ENCODE results near the gene EID1.
"Not testable (repeated sequence)": the region's sequence is repeated elsewhere in the genome, so short reads cannot be mapped to it uniquely, and the experiment has no call there.

The EID1 gene, protein sequence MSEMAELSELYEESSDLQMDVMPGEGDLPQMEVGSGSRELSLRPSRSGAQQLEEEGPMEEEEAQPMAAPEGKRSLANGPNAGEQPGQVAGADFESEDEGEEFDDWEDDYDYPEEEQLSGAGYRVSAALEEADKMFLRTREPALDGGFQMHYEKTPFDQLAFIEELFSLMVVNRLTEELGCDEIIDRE

DNA sequence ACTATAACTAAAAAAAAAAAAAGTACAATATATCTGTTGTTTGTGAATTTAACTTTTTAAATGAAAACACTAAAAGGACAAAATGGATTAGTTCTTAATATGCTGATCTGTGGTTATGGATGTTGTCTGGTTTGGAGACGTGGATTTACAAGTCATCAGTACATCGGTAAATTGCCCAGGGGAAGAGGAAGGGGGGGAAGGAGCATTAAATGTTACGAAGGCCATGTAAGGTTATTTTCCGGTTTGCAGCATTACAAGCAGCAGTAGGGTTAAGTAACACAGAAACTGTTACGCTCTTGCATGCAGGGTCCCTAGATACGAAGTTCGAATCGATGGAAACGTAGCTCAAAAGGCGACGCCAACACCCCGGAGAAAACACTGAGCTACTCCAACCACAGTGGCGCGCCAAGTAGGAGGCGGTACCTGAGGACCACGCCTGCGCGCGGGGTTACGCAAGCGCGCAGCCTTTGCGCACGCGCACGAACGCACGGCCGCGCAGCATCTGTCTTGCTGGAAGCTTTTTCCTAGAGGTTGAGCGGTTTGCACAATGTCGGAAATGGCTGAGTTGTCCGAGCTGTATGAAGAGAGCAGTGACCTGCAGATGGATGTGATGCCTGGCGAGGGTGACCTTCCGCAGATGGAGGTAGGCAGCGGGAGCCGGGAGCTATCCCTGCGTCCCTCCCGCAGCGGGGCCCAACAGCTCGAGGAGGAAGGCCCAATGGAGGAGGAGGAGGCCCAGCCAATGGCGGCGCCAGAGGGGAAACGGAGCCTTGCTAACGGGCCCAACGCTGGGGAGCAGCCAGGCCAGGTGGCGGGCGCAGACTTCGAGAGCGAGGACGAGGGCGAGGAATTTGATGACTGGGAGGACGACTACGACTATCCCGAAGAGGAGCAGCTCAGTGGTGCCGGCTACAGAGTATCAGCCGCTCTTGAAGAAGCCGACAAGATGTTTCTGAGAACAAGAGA lies at the start of gene EID1:
Gene EID1, plus strand, starts transcription at position 505 of the 966 bp plus-strand sequence. Its CDS starts 43 bp downstream, at position 548.
- DNase-seq (ENCODE audit: low read depth in 2 of 2): peak; percentile 87 to 89

DNA sequence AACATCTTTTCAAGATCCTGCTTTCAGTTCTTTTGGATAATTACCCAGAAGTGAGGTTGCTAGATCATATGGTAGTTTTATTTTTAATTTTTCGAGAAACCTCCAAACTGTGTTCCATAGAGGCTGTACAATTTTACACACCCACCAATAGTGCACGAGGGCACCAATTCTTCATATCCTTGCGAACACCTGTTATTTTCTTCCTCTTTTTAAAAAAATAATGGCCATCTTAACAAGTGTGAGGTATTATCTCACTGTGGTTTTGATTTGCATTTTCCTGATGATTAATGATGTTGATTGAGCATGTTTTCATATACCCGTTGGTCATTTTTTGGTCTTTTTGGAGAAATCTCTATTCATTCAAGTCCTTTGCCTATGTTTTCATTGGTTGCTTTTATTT lies 49.5 kb upstream of the EID1 start:
- DNase-seq (ENCODE audit: low read depth in 2 of 2): no peak

DNA sequence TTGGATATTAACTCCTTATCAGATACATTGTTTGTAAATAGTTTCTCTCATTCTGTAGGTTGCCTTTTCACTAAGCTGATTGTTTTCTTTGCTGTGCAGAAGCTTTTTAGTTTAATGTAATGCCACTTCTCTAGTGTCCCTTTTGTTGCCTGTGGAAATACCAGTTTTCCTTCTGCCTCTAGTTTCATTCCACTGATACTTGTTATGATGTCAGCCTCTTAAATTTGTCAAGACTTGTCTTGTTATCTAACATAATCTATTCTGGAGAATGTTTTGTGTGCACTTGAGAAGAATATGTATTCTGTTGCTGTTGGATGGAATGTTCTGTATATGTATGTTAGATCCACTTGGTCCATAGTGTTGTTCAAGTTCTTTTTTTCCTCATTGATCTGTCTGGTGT lies 49.0 kb upstream of the EID1 start:
- no peak for DNase-seq (ENCODE audit: low read depth in 2 of 2)

DNA sequence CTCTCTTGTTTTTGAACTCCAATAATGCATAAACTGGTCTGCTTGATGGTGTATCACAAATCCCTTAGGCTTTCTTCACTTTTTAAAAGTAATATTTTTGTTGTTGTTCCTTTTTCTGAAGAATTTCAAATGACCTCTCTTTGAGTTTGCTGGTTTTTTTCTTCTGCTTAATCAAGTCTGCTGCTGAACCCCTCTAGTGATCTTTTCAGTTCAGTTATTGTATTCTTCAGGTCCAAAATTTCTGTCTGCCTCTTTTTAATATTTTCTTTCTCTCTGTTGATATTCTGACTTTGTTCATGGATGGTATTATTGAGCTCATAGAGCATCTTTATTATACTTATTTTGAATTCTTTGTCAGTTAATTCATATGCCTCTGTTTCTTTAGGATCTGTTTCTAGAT lies 45.3 kb upstream of the EID1 start:
- DNase-seq (ENCODE audit: low read depth in 2 of 2): no peak

DNA sequence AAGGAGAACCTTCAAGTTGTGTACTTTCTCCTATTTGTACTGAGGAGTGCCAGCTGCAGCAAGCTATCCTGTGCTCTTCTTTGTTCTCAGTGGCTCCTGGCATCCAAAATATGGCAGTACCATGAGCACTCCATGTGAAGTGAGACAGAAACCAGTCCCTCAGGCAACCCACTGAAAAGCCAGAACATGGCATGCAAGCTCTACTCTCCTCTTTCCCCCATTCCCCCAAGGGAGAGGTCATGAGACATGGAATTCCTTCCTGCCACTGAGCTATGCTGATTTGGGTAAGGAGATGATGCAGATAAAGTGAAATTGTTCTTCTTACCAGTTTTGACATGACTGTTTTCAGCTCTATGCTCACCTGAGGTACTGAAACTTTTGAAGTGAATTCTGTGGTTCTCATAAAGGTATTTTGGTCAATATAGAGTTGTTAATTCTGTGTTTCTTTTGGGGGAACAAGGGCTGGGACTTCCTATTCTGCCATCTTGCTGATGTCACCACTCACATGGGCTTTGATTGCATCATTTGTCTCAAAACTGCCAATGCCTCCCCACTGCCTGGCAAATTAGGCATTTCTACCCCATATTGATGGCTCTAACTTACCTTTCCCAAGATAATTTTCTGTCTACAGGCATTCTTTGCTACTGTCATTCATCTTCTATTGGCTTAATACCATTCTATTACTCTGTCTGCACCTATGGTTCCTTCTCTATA lies 44.3 kb upstream of the EID1 start:
- no peak for DNase-seq (ENCODE audit: low read depth in 2 of 2)

DNA sequence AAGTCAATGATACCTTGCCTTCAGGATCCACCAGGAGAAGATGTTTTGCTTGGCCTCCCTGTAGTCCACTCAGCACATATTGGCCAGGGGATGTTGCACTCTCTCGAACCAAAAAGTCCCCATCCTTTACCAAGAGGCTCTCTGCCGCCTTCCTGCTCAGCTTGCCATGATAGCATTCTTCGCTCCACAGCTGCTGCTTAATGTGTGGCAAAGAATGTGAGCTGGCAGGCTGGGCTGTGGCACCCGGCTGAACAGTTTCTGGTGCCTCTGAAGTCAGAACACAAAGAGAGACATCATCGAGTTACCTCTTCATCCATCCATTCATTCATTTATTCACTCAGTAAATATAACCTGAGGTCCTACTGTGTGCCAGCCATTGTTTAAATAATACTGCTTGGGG lies 43.2 kb upstream of the EID1 start:
- DNase-seq (ENCODE audit: low read depth in 2 of 2): no peak

DNA sequence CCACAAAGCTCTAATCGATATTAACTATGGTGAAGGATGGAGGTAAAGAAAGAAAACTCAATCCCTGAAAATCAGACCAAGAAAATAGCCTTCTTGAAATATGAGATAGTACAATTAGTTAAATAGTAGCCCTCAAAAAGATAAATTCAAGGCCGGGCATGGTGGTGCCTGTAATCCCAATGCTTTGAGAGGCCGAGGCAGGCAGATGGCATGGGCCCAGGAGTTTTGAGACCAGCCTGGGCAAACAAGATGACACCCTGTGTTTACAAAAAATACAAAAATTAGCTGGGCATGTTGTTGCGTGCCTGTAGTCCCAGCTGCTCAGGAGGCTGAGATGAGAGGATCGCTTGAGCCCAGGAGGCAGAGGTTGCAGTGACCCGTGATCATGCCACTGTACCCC lies 35.4 kb upstream of the EID1 start:
- no peak for DNase-seq (ENCODE audit: low read depth in 2 of 2)

DNA sequence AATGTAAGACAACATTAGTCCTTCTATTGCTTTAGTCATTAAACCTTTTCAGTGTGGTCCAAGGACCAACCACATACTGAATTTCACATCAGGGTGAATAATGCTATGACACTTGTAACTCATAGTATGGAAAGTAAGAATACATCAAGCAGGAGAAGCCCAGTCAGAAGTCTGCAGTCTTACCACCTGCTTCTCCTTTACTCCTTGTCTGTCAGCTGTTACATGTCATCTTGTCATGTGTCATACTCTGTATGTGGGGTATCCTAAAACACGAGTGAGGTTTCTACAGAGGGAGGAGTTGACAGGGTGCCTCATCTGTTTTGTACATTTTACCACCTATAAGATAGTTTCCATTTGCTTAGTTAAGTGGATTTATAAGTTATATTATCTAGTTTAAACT lies 32.8 kb upstream of the EID1 start:
- no peak for DNase-seq (ENCODE audit: low read depth in 2 of 2)

DNA sequence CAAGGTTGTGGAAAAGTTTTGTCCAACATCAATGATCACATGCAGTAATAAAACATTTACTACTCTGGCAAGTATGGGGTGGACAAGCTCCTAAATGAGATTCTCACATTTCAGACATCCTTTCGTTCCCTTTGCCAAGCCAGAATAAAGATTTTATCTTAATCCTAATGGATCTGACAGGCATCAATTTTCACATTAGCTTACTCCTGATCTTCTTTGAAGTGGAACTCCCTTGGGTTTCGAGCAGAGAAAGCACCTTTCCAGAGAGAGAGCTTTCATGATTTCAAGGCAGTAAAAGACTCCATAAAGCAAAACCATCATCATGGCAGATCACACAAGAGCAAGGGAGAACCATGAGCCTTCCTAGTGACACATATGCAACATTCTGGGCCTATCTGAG lies 27.3 kb upstream of the EID1 start:
- DNase-seq (ENCODE audit: low read depth in 2 of 2): no peak

DNA sequence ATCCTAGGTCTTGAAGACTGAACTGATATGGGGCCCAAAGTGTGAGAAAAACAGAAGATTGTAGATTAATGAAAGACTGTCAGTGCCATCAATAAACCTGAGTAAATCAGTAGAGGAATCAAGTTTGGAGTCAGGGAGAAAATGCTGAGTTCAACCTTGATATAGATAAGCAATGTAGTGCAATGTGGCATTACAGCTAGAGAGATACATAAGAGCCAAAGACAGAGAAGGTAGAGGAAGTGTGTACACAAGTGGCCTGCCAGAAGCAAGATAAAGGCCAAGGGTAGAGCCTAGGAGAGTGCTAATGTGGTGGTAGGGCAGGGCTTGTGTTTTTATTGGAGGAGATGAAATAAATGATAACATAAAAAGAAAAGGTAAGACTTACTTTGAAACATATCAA lies 26.0 kb upstream of the EID1 start:
- no peak for DNase-seq (ENCODE audit: low read depth in 2 of 2)

DNA sequence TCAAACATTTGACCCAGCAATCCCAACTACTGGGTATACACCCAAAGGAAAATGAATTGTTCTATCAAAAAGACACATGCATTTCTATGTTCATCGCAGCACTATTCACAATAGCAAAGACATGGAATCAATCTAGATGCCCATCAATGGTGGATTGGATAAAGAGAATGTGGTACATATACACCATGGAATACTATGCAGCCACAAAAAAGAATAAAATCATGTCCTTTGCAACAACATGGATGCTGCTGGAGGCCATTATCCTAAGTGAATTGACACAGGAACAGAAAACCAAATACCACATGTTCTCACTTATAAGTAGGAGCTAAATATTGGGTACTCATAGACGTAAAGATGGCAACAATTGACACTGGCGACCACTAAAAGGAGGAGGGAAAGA lies 23.5 kb upstream of the EID1 start:
- not testable (repeated sequence) for DNase-seq (ENCODE audit: low read depth in 2 of 2)

DNA sequence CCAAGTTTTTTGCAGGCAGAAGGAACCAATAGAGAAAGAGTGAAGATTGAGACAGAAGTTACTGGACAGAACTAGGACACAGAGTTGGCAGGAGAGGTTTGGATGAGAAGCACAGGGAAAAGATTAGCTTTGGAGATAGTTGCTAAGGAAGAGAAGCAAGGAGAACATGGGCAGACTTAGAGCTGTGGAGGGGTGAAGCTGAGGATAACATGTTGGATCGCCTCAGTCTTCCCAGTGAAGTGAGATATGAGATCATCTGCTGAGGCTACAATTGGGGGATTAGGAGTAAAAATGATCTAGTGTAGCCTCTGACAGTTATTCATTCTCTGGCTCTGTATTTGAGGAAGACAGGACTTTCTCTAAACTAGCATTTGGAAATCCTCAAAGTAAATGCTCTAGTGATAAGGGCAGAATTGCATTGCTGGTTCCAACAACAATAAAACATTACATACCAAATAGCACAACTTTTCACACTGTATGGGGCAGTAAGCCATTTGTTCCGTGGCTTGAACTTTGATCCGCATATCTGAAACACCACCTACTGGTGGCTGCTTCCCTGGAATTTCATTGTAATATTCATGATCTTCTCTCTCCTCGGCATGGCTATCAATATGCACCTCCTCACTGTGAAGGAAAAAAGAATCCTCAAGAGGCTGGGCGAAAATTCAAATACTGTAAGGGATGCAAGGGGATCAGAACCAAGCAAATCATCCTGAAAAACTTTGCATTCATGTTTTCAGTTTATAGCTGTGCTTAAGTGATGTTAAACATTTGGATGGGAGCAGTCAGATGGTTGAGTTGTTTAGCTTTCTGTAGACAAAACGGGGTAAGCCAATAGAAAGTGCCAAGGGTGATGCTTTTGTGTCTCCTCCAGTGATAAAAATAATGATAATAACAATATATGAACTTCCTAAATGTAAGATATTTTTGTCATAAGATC lies 22.2 kb upstream of the EID1 start:
- DNase-seq (ENCODE audit: low read depth in 2 of 2): no peak

DNA sequence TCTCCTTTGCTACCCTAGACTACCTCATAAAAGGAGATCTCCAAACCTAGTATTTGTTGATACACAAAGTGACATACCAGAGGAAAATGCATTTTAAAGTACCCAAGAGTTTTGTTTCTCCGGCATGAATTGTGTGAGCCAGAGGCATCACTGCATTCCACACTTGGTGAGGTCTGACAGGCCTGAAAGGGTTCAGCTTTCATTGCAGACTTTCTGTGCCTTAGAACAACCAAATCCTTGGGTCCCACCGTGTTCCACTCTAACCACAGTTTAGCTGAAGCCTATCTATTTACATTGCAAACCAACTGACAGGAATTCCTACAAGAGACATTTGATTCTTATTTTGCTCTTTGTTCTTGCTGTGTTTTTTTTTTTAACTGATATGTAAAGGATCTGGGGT lies 21.0 kb upstream of the EID1 start:
- DNase-seq (ENCODE audit: low read depth in 2 of 2): no peak

DNA sequence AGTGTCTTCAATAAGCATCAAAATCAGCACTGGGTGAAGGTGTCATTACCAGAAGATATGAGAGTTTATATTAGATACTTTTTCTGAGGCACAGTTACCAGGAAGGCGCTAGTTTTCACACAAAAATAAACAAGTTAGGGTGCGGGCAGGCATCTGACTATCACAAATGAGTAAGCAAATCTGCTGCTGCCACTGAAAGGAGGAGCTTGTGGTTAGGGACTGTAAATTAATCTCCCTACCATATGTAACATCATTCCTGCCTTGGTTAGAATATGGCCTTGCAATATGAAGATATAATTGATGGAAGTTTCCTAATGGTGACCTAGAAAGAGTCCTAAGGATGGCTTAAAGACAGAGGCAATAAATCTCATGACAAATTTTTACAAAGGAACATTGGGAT lies 19.5 kb upstream of the EID1 start:
- DNase-seq (ENCODE audit: low read depth in 2 of 2): no peak

DNA sequence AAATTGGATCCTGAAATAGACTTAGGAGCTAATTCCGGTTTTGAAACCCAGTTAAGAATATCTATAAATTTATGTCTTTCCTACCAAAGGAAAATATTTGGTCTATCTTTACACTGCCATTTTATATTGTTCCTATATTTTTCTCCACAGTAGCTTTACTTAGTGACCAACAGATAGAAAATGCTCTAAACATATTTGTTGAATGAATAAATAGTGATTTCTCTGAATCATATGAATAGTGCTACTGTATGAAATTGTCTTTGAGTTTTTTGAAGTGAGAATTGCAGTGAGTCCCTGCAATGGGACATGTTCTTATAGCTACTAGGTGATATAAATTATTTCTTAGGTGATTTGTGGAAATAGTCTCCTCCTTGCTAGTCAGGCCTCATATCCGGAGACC lies 18.5 kb upstream of the EID1 start:
- DNase-seq (ENCODE audit: low read depth in 2 of 2): no peak

DNA sequence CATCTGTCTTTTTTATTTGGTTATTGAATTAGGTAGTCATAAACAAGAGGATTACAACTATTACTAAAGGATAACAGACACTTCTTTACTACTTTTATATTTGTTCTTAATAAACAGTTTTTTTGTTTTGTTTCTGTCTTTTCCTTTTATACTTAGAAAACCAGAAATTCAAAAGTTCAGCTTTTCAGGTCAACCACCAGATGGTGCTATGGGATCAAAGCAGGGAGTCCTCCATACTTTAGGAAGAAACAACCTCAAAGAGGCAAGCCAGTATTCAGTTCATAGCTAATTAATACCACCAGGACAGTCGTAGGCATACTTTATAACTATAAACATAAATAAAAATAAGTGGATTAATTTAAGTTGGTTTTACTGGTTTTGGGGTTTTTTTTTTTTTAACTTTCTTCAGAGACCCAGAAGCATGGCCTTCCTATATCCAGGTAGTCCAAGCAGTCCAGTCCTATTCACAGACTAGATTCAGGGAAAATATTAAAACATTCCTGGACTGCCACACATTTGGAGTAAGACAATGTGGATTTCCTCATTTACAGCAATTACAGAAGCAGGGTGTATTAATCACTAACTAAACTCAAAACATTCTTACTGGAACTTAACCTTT lies 16.0 kb upstream of the EID1 start:
- no peak for DNase-seq (ENCODE audit: low read depth in 2 of 2)

DNA sequence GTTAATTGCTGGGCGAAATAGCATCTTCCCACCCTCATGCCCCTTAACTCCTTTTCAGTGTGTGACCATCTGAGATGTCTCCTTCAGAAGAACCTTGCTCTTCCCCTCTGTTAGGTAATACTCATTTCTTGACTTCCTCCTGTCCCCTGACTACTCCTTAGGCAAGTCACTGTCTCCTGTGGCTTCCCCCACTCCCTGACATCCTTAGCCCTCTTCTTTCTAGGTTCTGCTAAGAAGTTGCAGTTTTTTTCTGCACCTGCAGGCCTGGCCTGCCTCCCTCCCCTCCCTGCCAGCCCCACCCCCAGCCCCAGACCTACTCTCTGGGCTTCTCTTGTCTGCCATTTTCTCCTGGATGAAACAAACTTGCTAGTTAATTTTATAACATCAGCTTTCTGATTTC lies 15.2 kb upstream of the EID1 start:
- DNase-seq (ENCODE audit: low read depth in 2 of 2): no peak

DNA sequence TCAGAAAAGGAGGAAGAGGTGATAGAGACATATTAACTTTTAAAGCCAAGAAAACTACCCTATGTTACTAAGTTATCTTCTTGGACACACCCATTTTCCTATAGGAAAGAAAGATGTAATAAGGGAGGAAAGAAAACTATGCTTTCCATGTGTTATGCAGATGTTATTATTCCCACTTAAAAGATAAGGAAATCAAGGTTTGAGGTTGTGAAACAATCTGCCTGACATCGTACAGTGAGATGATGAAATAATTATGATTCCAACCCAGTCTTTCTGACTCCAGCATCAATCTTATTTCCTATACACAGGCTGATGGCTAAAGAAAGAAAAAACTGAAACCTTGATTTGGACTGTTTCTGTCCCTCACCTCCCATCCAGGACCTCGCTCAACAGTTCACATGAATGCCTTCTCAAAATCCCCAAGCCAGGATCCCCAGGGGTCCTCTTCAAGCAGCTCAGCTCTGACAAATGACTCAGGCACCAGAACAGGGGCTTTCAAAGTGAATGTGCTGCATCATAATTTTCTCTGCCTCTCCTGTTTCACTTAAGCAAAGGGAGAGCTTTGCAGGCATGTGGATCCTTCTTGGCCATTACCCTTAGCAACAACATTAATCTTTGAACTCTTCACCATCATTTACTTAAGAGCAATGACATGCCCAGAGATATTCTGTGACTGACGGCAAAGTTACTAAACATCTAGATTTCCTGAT lies 12.4 kb upstream of the EID1 start:
- DNase-seq (ENCODE audit: low read depth in 2 of 2): no peak

DNA sequence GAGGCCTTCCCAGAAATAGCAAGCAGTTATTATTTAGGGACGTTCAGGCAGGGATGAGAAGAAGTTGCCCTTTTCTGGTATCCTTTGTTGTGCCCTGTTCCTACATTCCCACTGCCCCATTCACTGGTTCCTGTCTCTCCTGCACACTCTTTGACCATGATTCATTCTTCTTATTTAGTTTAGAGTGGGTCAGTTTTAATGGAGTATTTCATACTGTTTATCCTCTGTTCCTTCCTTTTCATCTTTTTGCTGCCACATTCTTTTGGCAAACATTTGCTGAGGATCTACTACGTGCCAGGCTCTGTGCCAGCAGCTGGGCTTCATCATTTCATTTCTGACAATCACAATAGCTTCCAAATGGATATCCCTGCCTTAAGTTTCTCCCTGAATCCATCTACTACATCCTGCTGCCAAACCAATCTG lies 11.8 kb upstream of the EID1 start:
- DNase-seq (ENCODE audit: low read depth in 2 of 2): no peak

DNA sequence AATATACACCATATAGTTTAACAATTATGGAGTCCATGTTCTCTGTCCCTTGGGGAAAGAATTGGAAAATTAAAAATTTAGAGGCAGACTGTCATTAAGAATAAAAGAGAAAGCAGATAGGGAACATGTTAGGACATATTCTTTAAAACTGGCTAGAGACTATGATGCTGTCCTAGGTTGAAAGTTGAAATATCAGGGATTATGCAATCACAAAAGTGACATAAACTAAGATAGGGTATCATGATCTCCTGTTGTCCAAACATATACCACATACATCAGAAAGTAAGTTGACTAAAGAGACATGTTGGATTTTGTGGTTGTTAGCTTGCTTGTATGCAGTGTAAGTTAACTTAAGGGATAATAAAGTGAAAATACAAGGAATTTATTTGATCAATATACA lies 9.9 kb upstream of the EID1 start:
- DNase-seq (ENCODE audit: low read depth in 2 of 2): no peak

All from stimulated activated CD4-positive, alpha-beta T cell treated with anti-CD3 and anti-CD28 coated beads, Interleukin-12 subunit alpha, Interleukin-12 subunit beta, amount 100 ng/mL, for 24 hours (primary cell).